ENCODE results near the gene SLC24A4. TPM values are rescaled to one million over a fixed set of nuclear protein-coding genes. Genes with fewer than 3 reads are reported as not detected.

The SLC24A4 gene
- total RNA-seq, 1 donor: 6.7 TPM

DNA sequence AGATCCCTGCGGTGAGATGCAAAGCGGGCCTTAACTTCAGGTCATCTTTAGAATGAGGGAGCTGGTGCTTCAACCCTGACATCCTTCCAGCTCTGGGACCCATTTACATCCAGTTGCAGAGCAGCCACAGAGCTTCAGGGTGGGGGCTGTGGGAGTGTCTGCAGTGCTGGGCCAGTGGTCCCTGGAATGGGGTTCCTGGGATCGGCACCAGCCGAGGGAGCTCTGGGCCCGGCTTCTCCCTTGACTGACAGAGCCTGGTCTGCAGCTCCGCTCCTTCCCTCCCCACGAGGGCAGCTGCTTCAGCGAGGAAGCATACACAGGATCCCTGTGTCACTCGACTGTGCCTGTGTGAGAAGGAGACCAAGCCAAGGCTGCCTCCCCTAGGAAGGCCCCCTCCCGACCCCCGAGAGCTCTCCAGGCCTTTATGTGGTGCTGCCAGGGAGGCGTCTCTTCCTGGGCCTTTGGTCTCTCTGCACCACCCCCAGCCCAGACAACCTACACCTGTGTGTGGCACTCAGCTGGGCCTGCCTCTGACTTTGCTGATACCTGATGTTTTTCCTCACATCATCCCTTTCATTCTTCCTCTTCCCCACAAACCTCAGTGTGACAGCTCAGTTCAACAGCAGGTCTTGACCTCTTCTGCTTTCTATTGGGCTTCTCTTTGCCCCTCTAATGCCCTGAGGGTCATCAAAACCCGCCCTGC is 142.5 kb downstream of the SLC24A4 start:
- H3K4me1 ChIP-seq (ENCODE audit: insufficient read depth, low read length): peaks cover 68% of the 10 kb centered on the region
- no peak overlapping the region for H3K4me3 ChIP-seq (ENCODE audit: low read length)
- no peaks in the 10 kb centered on the region for H3K27me3 ChIP-seq (ENCODE audit: insufficient read depth, low read length)
- no peaks in the 10 kb centered on the region for H3K9me3 ChIP-seq (ENCODE audit: low read depth, low read length)

DNA sequence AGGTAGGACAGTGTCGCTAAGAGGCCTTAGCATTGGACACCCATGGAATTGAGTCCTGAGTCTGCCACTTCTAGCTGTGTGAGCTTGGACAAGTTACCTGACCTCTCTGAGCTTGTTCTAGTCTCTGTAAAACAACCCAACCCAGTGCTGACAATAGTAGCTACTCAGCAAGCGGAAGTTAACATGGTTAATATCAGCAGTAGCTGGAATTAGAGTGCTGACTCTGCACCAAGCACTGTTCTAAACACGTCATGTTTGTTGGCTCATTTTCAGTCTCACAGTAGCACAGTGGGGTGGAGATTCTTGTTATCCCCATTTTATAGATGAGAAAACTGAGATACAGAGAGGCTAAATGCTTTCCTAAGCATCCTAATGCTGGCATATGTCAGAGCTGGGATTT is 143.1 kb downstream of the SLC24A4 start:
- Histone ChIP-seq H3K4me3 (ENCODE audit: low read length) (no peak overlapping the region), H3K9me3 (ENCODE audit: low read depth, low read length) (no peaks in the 10 kb centered on the region), H3K27me3 (ENCODE audit: insufficient read depth, low read length) (no peaks in the 10 kb centered on the region), H3K4me1 (ENCODE audit: insufficient read depth, low read length) (peaks cover 68% of the 10 kb centered on the region)

DNA sequence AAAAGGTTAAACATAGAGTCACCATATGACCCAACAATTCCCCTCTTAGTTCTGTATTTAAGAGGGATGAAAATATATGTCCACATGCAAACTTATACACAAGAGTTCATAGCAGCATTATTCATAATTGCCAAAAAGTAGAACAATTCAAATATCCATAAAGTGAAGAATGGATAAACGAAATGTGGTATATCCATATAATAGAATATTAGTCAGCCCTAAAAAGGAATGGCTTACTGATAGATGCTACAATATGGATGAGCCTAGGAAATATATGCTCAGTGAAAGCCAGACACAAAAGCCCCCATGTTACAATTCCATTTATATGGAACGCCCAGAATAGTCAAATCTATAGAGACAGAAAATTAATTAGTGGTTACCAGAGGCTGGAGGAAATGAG is 146.6 kb downstream of the SLC24A4 start:
- H3K4me1 ChIP-seq (ENCODE audit: insufficient read depth, low read length): peaks cover 67% of the 10 kb centered on the region
- no peaks in the 10 kb centered on the region for H3K27me3 ChIP-seq (ENCODE audit: insufficient read depth, low read length)
- H3K9me3 ChIP-seq (ENCODE audit: low read depth, low read length): no peaks in the 10 kb centered on the region
- no peak overlapping the region for H3K4me3 ChIP-seq (ENCODE audit: low read length)

DNA sequence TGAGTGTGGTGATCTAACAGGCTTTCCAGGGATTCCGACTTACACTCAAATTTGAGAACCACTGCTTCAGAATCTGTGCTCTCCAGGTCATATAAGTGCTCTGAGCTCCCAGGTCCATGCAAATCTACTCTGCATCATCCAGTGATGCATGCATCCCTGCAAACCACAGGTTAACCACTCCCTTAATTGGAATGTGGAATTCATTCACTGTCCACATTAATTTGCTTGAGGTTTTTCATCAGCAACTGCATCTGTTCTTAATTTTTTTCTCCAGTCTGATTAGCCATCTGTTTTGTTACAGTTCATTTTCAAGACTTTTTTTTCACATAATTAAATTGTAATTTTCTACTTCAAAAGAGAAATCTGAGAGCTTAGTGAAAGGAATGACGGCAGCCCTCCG is 147.2 kb downstream of the SLC24A4 start:
- Histone ChIP-seq H3K27me3 (ENCODE audit: insufficient read depth, low read length) (no peaks in the 10 kb centered on the region), H3K9me3 (ENCODE audit: low read depth, low read length) (no peaks in the 10 kb centered on the region), H3K4me3 (ENCODE audit: low read length) (no peak overlapping the region), H3K4me1 (ENCODE audit: insufficient read depth, low read length) (peaks cover 65% of the 10 kb centered on the region)

DNA sequence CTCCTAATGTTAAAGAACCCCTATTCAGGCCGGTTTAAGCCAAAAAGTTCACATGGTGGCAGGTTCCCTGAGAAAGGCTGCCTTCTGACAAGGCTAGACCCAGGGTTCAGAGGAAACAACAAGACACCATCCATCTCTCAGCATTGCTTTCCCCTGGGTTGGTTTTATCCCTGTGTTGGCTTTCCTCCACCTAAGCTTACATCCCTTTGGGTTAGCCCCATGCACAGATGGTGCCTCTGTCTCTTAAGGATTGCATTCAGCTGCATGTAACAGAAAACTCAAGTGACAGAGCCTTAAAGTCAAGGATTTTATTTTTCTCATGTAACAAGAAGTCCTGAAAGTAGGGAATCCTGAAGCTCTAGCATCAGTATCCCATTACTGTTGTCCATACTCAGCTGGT is 147.8 kb downstream of the SLC24A4 start:
- no peaks in the 10 kb centered on the region for H3K27me3 ChIP-seq (ENCODE audit: insufficient read depth, low read length)
- no peaks in the 10 kb centered on the region for H3K9me3 ChIP-seq (ENCODE audit: low read depth, low read length)
- peaks cover 65% of the 10 kb centered on the region for H3K4me1 ChIP-seq (ENCODE audit: insufficient read depth, low read length)
- no peak overlapping the region for H3K4me3 ChIP-seq (ENCODE audit: low read length)

DNA sequence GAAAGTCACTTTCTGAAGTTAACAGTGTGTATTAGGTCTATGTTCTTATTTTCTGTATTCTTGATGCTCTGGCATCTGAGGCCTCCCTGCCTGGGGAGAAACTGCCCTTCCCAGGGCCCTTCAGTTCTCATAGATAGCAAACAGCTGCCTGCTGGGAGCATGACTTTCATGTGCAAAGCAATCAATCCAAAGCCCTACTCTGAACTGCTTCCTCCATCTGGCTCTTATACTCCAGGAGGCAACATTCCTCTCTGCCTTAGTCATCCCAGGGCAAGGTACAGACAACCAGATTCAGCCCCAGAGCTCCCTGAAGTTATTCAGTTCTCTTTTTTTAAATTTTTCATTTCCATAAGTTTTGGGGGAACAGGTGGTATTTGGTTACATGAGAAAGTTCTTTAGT is 149.0 kb downstream of the SLC24A4 start:
- H3K9me3 ChIP-seq (ENCODE audit: low read depth, low read length): no peaks in the 10 kb centered on the region
- peaks cover 64% of the 10 kb centered on the region for H3K4me1 ChIP-seq (ENCODE audit: insufficient read depth, low read length)
- no peak overlapping the region for H3K4me3 ChIP-seq (ENCODE audit: low read length)
- H3K27me3 ChIP-seq (ENCODE audit: insufficient read depth, low read length): no peaks in the 10 kb centered on the region

DNA sequence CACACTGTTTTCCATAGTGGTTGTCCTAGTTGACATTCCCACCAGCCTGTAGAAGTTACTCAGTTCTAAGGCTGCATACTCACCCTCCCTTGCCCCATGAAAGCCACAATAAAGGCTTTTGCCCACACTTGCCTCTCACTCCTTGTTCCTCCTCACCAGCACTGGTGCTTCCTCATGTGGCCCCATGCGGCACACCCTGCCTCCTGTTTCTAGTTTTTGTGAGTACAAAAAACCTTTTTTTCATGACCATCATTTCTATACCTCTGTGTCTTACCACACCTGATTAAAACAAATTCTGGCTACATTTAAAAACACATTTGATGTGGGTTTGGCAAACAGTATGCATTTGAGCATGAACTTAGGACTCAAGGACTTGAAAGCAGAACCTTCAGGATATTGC is 149.9 kb downstream of the SLC24A4 start:
- H3K4me3 ChIP-seq (ENCODE audit: low read length): no peak overlapping the region
- H3K4me1 ChIP-seq (ENCODE audit: insufficient read depth, low read length): peaks cover 68% of the 10 kb centered on the region

DNA sequence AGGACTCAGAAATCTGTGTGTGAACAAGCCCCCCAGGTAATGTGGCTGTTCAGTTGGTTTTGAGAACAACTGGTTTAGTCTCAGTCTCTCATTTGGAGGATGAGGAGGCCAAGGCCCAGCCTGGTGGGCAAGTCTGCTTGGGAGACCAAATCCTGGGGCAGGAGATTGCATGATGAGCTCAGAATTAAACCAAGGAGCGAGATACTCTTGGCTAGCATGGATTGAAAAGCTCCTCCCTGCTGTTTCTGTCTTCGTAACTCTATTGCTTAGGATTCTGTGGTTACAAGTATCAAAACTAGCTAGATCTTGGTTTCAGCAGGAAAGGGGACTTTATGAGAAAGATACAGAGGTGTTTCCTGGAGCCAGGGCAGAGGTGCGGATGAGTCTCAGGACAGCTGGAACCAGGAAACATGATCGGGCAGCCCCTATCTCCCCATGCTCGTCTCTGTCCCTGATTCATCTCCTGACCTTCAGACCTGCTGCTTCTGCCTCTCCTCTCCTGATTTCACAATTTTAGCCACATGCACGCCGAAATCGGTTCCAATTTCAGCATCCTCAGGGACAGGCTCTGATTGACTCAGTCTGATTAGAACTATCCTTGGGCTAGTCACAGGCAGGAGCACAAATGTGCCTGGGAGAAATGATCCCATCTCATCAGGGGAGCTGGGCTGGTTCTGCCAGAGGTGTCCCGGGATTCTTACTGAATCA is 150.4 kb downstream of the SLC24A4 start:
- Histone ChIP-seq H3K9me3 (ENCODE audit: low read depth, low read length) (no peaks in the 10 kb centered on the region), H3K4me3 (ENCODE audit: low read length) (no peak overlapping the region), H3K27me3 (ENCODE audit: insufficient read depth, low read length) (no peaks in the 10 kb centered on the region)

More for the DNA sequence above, 149.9 kb downstream of the SLC24A4 start:
- Histone ChIP-seq H3K9me3 (ENCODE audit: low read depth, low read length) (no peaks in the 10 kb centered on the region), H3K27me3 (ENCODE audit: insufficient read depth, low read length) (no peaks in the 10 kb centered on the region)

DNA sequence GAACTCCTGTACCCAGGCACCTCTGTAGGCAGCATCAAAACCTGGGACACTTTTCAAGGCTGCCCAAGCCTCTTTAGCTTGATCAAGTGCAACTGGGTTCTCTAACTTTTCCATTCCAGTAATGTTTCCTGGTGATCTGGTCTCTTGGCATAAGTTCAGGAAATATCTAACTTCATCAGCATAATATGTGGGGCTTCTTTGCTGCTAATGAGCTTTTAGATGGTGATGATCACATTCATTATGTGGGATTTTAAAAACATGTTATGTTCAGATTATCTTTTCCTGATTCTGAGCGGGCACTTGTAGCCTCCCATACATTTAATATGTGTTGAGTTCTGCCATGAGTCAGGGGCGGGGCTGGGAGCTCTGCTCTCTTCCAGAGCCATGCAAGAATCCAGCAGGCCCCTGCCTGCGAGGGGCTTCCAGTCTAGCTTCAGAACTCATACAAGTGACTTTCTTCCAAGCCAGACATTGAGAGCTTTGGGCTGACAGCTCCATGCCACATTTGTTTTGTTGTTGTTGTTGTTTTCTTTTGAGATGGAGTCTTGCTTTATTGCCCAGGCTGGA is 151.1 kb downstream of the SLC24A4 start:
- Histone ChIP-seq H3K27me3 (ENCODE audit: insufficient read depth, low read length) (no peaks in the 10 kb centered on the region), H3K4me1 (ENCODE audit: insufficient read depth, low read length) (peaks cover 68% of the 10 kb centered on the region), H3K9me3 (ENCODE audit: low read depth, low read length) (no peaks in the 10 kb centered on the region), H3K4me3 (ENCODE audit: low read length) (no peak overlapping the region)

More for the DNA sequence above, 150.4 kb downstream of the SLC24A4 start:
- H3K4me1 ChIP-seq (ENCODE audit: insufficient read depth, low read length): peaks cover 68% of the 10 kb centered on the region

DNA sequence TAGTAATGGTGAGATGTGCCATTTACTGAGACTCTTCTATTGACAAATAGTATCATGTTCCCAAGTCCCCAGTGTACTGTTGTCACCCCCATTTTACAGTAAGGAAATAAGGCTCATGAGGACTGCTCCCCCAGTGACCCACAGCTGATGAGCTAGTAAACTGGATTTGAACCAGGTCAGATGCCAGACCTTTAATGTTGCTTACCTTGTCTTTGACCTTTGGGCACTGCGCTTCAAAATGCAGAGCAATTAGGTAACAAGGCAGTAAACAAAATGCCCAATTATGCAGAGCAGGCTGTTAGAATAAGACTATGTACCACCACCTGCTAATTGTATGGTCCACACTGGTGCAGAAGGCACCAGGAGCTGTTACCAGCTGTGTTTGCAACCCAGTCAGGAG is 152.1 kb downstream of the SLC24A4 start:
- Histone ChIP-seq H3K4me3 (ENCODE audit: low read length) (no peak overlapping the region), H3K4me1 (ENCODE audit: insufficient read depth, low read length) (peaks cover 67% of the 10 kb centered on the region), H3K27me3 (ENCODE audit: insufficient read depth, low read length) (no peaks in the 10 kb centered on the region), H3K9me3 (ENCODE audit: low read depth, low read length) (no peaks in the 10 kb centered on the region)

DNA sequence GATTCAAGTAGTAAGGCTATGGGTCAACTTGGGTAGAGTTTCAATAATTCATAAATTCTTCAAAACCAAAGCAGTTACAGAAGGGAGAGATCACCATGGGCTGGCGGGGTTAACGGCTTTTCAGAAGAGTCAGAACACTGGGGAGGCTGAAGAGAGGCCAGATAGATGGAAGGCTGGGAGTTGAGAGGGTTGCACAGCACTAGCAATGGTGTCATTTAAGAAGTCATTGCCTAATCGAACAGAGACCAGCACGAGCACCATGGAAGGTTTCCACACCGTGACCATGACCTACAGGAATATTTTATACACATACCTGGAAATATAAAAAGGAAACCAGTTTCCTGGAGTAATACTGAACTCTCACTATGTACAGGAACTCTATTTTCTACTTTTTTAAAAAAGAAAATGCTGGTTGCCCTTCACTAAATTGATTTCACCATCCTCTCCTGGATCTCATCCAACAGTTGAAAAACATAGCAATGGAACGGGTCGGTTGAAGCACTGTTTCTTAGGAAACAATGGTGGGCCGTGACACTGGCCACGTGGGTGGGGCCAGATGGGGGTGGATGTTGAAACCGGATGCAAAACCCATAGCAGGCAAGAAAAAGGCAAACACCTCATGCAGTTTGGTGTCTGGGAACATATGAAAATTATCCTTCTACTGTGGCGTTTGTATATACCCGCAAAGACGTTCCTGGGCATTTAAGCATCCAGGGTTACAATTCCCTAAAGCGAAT is 152.7 kb downstream of the SLC24A4 start:
- no peak overlapping the region for H3K4me3 ChIP-seq (ENCODE audit: low read length)
- peaks cover 61% of the 10 kb centered on the region for H3K4me1 ChIP-seq (ENCODE audit: insufficient read depth, low read length)
- H3K9me3 ChIP-seq (ENCODE audit: low read depth, low read length): no peaks in the 10 kb centered on the region
- no peaks in the 10 kb centered on the region for H3K27me3 ChIP-seq (ENCODE audit: insufficient read depth, low read length)

DNA sequence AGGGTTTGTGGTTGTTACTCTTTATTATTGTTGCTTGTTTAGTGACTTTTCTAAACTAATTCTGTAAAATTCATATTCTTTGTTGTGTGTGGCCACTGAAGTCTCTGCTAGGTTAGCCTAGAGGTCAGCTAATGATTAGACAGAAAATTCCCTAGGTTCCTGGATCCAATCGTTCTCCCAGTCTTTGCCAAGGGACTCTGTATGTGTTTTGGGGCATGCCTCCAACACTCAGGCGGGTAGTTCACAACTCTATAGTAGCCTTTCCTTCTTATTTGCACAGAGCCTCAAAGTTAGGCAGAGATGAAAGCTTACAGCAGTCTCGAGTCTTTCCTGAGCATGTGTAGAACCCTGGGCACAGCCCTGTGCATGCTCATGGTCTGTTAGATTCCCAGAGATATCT is 157.9 kb downstream of the SLC24A4 start:
- Histone ChIP-seq H3K4me3 (ENCODE audit: low read length) (no peak overlapping the region), H3K9me3 (ENCODE audit: low read depth, low read length) (no peaks in the 10 kb centered on the region), H3K4me1 (ENCODE audit: insufficient read depth, low read length) (peaks cover 46% of the 10 kb centered on the region), H3K27me3 (ENCODE audit: insufficient read depth, low read length) (no peaks in the 10 kb centered on the region)

DNA sequence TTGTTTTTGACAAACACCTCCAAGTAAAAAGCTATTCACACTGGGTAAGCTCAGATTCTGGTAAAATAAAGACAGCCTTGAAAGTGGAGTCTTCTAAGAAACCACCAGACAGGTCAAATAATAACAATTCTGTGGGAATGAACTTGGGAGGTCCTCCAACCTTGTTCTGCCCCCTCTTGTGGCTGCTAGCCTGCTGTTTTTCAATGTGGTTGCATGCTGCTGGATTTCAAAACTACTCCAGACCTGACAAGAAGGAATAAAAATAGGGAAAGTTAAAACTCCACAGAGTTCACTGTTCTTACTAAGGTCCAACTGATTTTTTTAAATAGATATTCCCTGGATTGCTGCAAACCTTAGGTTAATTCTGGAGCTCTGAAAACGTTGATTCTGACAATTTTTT is 158.4 kb downstream of the SLC24A4 start:
- peaks cover 46% of the 10 kb centered on the region for H3K4me1 ChIP-seq (ENCODE audit: insufficient read depth, low read length)

DNA sequence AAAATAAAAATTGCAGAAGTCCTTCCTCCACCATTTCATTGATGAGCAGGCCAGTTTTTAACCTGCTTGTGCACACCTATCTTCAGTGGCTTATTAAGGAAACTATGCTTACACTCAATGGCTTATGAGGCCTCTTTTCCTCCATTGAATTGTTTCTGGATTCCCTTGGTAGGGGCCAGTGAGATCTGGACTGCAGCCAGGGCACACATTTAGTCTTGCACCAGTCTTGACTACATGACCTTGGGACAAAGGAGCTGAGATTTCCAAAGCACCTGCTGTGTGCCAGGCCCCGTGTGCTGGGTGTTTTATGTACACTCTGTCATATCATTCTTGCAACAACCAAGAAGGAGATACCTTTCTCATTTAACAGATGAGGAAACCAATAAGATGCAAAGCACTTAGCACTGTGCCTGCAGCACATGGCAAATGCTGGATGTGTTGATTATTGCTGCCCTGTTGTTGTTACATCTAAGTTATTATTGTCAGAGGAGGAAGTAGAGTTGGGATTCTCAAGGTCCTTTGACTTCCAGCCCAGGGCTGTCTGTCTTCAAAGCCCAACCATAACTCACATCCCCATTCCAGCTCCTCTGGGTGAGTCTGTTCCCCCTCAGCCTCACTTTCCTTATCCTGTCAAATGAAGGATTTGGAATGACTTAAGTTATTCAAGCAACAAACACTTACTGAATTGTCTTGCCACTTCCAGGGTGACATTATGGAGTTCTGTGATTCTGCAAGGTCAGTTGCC is 159.0 kb downstream of the SLC24A4 start:
- Histone ChIP-seq H3K9me3 (ENCODE audit: low read depth, low read length) (no peaks in the 10 kb centered on the region), H3K4me1 (ENCODE audit: insufficient read depth, low read length) (peaks cover 50% of the 10 kb centered on the region), H3K27me3 (ENCODE audit: insufficient read depth, low read length) (no peaks in the 10 kb centered on the region), H3K4me3 (ENCODE audit: low read length) (no peak overlapping the region)

More for the DNA sequence above, 158.4 kb downstream of the SLC24A4 start:
- Histone ChIP-seq H3K9me3 (ENCODE audit: low read depth, low read length) (no peaks in the 10 kb centered on the region), H3K4me3 (ENCODE audit: low read length) (no peak overlapping the region), H3K27me3 (ENCODE audit: insufficient read depth, low read length) (no peaks in the 10 kb centered on the region)
